HG03060 (cell line): Measurements from ENCODE around the gene HIC2.
"Not testable (repeated sequence)": the region's sequence is repeated elsewhere in the genome, so short reads cannot be mapped to it uniquely, and the experiment has no call there.

Experiments used
- ATAC-seq: cut with Tn5 transposase; IDR thresholded peaks from one replicate; pipeline ENCODE4 v1.9.1; 2021; ENCODE audit warnings: low read depth, moderate number of reproducible peaks; ENCODE audit not compliant: unreplicated experiment

Gene HIC2

GRCh38 chr22:21489149-21489680 is 72.0 kb downstream of the HIC2 start:
- ATAC-seq: not testable (repeated sequence)

- not testable (repeated sequence) for ATAC-seq
These were observed 73.4 kb downstream of the HIC2 start for GRCh38 chr22:21490556-21490955.

GRCh38 chr22:21492271-21492670 is 75.1 kb downstream of the HIC2 start:
- ATAC-seq: not testable (repeated sequence)

GRCh38 chr22:21493789-21494782 is 76.9 kb downstream of the HIC2 start:
- ATAC-seq: not testable (repeated sequence)

GRCh38 chr22:21497984-21498383 is 80.8 kb downstream of the HIC2 start:
- ATAC-seq: not testable (repeated sequence)

- ATAC-seq: not testable (repeated sequence)
These were observed 81.3 kb downstream of the HIC2 start for GRCh38 chr22:21498489-21498888.

- ATAC-seq: not testable (repeated sequence)
These were observed 82.7 kb downstream of the HIC2 start for GRCh38 chr22:21499623-21500506.
